T-helper 22 cell (primary cell): ENCODE results near the gene WDR35.
A peak's percentile ranks its signal among the peaks of the same experiment; 100 is the strongest.

ENCODE experiments used
- DNase-seq: peaks from one replicate; pipeline ENCODE4 v3.0.0-alpha.2; 2020; ENCODE audit warnings: low read depth

WDR35 gene

GRCh38 chr2:20011276-20012031 lies 21.5 kb upstream of the WDR35 start:
- no peak for DNase-seq

DNA sequence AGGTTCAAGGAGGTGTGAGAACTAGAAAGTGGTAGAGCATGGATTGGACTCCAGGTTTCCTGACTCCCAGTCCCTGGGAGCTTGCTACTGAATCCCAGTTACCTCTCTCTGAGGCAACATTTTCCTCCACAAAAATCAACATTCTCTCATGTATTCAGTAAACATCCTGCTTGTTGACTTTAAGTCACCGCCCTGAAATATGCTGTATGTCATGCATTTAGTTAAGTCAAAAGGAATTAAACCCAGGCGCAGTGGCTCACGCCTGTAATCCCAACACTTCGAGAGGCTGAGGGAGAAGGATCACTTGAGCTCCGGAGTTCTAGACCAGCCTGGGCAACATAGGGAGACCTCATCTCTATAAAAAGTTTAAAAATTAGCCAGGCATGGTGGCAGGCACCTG lies 18.8 kb upstream of the WDR35 start:
- DNase-seq, result no peak

DNA sequence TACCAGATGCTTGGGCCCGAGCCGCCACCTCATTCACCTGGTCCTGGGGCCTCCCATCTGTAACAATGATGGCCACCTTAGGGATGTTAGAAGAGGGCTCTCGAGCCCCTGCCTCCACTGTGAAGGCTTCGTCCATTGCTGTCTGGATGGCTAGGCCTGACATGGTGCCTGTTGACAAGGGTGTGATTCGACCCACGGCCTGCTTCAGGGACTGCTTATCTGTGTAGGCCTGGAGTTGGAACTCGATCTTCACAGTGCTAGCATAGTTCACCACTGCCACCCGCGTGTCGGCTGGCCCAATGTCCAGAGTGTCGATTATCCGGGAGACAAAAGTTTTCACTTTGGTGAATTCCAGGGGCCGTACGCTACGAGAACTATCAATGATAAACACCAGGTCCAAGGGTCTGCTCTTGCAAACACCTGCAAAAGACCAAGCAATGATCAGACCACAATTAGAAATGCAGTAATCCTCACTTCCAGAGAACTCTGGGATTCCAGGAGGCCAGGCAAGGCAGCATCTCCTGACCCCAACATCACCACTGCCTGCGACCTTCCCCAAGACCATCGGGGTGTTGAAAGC lies 16.1 kb upstream of the WDR35 start:
- no peak for DNase-seq

DNA sequence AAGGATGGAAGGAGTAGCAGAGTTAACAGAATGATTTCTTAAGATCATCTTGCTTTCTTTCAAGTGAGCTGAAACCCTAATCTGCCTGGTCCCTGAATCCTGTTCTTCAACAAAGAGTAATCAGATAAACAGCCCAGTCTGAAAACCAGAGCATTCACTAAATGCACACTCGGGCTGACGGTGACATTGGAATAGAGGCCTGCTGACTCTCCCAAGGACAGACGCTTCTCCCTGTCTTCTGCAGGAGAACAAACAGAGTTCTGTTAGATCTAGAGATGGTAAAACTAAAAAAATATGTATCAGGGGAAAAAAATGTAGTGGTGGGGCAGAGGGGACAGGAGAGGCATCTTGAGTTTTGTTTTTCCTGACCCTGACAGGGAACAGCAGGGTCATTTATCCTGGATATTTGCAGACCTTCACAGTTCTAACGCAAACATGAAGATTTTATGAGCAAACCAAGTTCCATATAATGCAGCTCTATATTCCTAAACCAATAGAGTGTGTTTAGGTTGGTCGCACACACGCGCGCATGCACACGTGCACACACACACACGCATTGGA lies 15.2 kb upstream of the WDR35 start:
- no peak for DNase-seq

- DNase-seq, result no peak
These were observed 11.5 kb upstream of the WDR35 start for GRCh38 chr2:20001361-20001863.

- DNase-seq, result no peak
These were observed 3.8 kb upstream of the WDR35 start for GRCh38 chr2:19993731-19994130.

DNA sequence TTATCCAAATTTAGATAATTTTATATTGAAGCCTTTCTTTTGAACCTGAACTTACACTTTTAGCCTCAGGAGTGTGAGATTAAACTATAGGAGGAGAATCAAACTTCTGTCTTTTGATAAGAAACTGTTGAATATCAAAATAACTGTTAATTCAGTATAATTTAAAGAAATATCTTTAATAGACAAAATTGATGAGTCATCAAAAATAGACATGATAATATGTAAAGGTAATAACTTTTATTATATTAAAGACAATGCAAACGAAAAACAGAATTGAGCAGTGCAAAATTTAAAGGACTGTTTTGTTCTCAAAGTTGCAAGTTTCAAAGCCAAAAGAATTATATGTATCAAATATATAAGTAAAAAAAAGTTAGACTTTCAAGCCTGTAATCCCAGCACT lies 2.0 kb upstream of the WDR35 start:
- no peak for DNase-seq

DNA sequence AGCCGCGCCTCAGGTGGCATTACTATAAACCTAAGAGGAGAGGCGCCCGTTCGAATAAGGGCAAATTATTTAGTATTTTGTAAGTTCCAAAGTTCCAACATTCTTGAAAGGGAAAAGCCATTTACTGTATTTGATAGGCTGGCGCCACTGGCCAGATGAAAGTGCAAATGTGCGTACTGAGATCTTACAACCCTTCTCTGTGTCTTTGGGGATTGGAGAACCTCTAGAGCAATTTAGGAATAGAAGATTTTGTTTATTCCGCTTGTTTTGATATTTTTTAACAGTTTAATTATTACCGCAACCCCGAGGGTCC lies 467 bp upstream of the WDR35 start:
- no peak for DNase-seq

- no peak for DNase-seq
These were observed 601 bp downstream of the WDR35 start for GRCh38 chr2:19989342-19989666.

DNA sequence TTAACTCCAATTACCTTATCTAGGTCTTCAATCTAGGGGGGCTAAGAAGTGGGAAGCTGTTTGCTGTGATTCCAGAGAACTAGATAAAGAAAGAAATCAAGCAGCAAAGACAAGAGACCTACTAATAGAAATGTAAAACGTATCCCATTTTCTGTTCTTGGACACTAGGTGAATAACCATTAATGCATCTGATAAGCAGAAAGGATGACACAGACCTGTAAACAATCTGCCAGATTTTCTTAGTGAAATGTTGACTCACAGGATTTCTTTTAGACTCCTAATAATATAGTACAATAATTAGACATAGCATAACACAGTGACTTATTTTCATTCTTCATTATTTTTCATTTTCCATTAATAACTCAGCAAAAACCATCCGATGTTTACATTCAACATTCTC lies 1.3 kb downstream of the WDR35 start:
- DNase-seq, result no peak

DNA sequence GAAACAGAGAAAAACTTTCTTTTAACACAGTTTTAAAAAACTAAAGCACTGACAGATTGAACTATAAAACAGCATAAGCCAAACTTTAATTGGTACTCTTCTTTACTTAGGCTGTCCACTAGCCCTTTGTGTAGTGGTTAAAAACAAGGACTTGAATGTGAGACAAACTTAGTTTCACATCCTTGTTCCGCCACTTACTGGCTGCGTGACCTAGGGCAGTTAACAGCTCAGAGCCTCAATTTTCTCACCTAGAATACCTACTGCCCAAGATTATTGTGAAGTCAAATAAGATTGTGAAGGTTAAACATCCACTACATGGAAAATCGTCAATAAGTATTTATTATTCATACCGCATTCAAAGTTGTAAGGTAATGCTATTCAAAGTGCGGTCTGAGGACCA lies 2.0 kb downstream of the WDR35 start:
- no peak for DNase-seq

GRCh38 chr2:19982268-19982667 lies 7.6 kb downstream of the WDR35 start:
- no peak for DNase-seq

DNA sequence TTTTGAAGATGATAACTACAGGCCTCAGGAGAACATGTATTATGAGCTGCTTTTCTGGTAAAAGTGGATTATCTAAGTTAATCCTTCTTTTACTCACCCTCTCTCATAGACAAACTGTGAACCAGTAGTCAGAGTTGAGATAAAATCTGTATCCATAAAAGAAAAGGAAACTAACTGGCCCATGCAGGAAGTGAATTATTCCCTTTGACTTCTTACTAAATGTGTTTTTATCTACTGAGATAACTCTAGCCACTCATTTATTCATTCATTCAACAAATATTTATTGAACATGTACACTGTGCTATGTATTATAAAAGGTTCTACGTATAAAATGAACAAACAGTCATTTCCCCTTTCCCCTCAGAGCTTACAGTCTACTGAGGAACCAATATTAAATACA lies 10.0 kb downstream of the WDR35 start:
- no peak for DNase-seq

DNA sequence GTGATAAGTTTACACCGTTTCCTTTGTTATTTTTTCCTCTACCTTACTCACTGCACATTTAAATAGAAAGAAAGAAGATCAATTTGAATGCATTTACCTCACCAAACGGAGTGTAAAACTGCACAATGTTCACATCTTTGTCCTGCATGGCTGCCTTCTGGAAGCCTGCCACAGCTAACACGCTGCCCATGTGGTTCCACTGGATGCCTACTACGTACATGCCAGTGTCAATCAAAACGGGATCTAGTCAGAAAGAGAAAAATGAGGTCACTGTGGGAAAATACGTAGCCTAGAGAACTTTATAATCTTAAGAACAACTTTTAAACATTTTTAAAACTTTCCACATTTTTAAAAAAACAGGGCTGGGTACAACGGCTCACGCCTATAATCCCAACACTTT lies 16.4 kb downstream of the WDR35 start:
- no peak for DNase-seq

GRCh38 chr2:19971691-19972090 lies 18.2 kb downstream of the WDR35 start:
- peak; percentile 2 for DNase-seq

DNA sequence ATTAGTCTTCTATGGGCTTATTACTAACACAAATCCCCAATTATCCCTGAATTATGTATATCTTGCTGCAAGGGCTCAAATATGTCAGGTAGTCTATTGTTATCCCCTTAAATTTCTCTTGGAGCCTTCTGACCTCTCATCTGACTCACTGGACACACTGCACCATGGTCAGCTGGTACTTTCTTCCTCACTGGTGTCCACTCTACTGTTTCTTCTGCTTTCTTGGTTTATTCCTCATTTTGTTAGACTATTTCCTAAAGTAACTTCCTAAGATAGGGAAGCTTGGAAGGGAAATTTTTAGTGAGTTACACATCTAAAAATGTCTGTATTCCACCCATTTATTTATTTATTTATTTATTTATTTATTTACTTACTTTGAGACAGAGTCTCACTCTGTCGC lies 26.5 kb downstream of the WDR35 start:
- no peak for DNase-seq

- DNase-seq, result peak; percentile 4
These were observed 34.1 kb downstream of the WDR35 start for GRCh38 chr2:19955544-19956422.

GRCh38 chr2:19949071-19949470 lies 40.8 kb downstream of the WDR35 start:
- no peak for DNase-seq

DNA sequence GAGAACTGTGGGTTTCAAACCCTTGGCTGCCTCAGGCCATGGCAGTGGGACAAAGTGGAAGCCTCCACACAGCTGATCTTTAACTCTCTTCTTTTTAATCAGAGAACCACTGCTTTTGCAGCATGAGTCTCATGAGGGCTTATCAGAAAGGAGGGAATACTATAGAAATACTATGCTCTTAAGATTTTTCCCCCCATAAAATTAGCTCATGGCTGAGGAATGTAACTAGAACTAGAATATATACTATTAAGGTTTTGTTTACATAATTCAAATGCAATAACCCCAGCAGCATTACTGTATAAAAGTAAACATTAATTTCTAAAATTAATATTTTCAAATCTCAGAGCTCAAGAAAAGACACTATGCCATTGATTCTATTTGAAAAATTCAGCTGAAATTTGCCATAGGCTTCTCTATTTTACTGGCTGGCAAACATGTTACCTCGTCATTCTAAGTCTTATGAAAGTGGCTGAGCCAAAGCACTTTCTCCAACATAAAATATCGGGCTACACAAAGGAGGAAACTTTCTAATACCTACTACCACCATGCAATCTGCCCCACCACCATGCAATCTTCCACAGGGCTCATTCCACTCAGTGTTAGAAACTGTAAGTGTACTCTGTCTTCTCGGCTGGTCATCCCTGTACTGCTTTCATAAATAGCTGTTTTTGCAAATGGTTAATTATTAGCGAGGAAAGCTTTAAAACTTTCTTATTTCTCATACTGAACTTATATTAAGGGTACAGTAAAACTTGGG lies 42.5 kb downstream of the WDR35 start:
- DNase-seq, result no peak

DNA sequence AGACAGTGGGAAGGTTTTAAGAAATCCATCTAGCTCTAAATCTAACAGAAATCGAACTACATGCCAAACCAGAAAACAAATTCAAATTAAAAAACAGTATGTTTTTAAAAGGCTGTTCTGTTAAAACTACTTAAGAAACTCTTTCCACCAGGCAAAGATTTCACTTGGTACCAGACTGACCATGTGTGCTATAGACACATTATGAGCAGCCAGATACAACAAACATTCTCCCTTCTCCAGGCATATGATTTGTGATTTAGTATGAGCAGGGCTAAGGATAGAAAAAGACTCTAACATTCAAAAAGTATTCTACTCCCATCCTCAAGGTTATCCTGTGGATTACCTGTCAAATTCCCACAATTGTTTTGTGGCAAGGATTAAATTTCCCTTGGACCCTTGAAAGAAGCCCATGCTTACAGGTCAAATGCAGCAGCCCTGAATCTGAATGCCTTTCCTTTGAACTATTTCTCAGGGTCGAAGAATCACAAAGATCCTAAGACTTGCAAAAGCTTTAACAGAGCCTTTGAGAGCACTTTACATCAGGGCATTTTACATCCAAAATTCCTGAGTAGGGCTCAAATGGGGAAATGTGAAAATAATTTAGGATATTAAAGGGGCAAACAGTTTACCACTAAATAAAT lies 45.6 kb downstream of the WDR35 start:
- DNase-seq, result no peak

GRCh38 chr2:19943189-19943588 lies 46.7 kb downstream of the WDR35 start:
- no peak for DNase-seq

GRCh38 chr2:19942199-19942598 lies 47.7 kb downstream of the WDR35 start:
- DNase-seq, result no peak
